Gastrocnemius medialis (tissue), 4 donors: ENCODE results near the gene TNS3. TPM values are rescaled to one million over a fixed set of nuclear protein-coding genes. Genes with fewer than 3 reads are reported as not detected.
"Not testable (repeated sequence)": the region's sequence is repeated elsewhere in the genome, so short reads cannot be mapped to it uniquely, and the experiment has no call there.

Source experiments
- ATAC-seq, 2 donors: fragments of 150-250 bp; one replicate each; pipeline ENCODE4 v1.9.1; 2016
- DNase-seq, 2 donors: peaks; one replicate each; pipeline ENCODE4 v3.0.0-alpha.2; 2019
- H3K27ac ChIP-seq, 4 donors: fragments of 200-600 bp; sonication (generic); 1 replicate in 1 of 4; 2 replicates in 3 of 4; pipeline ENCODE4 v1.5.1; 2016 to 2018; ENCODE audit warnings: mild to moderate bottlenecking in 2 of 4, moderate library complexity in 1 of 4
- H3K27me3 ChIP-seq, 3 donors: fragments of 200-600 bp; sonication (generic) in 2 of 3; 1 replicate in 1 of 3; 2 replicates in 2 of 3; pipeline versions ENCODE4 v1.5.1 to v1.6.0; 2016 to 2019; ENCODE audit warnings: mild to moderate bottlenecking in 1 of 3, moderate library complexity in 1 of 3
- H3K36me3 ChIP-seq, 2 donors: fragments of 200-600 bp; sonication (generic) in 1 of 2; one replicate each; pipeline ENCODE4 v1.5.1; 2017 to 2018
- H3K4me1 ChIP-seq, 2 donors: fragments of 200-600 bp; sonication (generic) in 1 of 2; one replicate each; pipeline ENCODE4 v1.5.1; 2016 to 2017; ENCODE audit warnings: mild to moderate bottlenecking in 2 of 2
- H3K4me3 ChIP-seq, 4 donors: fragments of 200-600 bp; sonication (generic) in 3 of 4; 1 replicate in 1 of 4; 2 replicates in 3 of 4; pipeline ENCODE4 v1.5.1; 2016 to 2019; ENCODE audit warnings: mild to moderate bottlenecking in 2 of 4
- H3K9me3 ChIP-seq, 3 donors: fragments of 200-600 bp; sonication (generic) in 2 of 3; 1 replicate in 1 of 3; 2 replicates in 2 of 3; pipeline ENCODE4 v1.5.1; 2016 to 2019
- POLR2A ChIP-seq, 2 donors: fragments of 450-650 bp; IDR thresholded peaks; one replicate each; pipeline ENCODE4 v1.6.1; 2017; ENCODE audit warnings: antibody characterized with exemption in 2 of 2, mild to moderate bottlenecking in 2 of 2, moderate library complexity in 2 of 2
- in situ Hi-C, 4 donors: fragments of 200-750 bp; cut with MboI; loops; one replicate each; pipeline versions ENCODE4 v1.15.0 to v1.8.0; 2017; ENCODE audit warnings: low sequenced_read_pairs in 4 of 4
- intact Hi-C: fragments of 100-400 bp; cut with DNase I; formaldehyde crosslinking; loops from one replicate; pipeline ENCODE4 v1.15.1; 2023; ENCODE audit warnings: low total_unique reads
- total RNA-seq, 4 donors: library from RNA; depleted of rRNA; stranded (reverse); fragments of >200 nt; gene quantifications; one replicate each; pipeline versions ENCODE4 v1.1.0 to v1.2.3, GENCODE V29; 2016
- TF ChIP-seq, protein P1 (sequence below), 5 experiments: fragments of 450-650 bp in 3 of 5; fragments of 200-600 bp in 2 of 5; sonication (generic) in 2 of 5; IDR thresholded peaks in 4 of 5; conservative IDR thresholded peaks in 1 of 5; 1 replicate in 4 of 5; 2 replicates in 1 of 5; pipeline ENCODE4 v1.5.1; 2016 to 2019; ENCODE audit warnings: antibody characterized with exemption in 5 of 5, mild to moderate bottlenecking in 3 of 5, moderate library complexity in 3 of 5

TNS3 gene
- total RNA-seq, 4 donors from 2014 or later: 39.4 to 64.3 (median 50.5) TPM

DNA sequence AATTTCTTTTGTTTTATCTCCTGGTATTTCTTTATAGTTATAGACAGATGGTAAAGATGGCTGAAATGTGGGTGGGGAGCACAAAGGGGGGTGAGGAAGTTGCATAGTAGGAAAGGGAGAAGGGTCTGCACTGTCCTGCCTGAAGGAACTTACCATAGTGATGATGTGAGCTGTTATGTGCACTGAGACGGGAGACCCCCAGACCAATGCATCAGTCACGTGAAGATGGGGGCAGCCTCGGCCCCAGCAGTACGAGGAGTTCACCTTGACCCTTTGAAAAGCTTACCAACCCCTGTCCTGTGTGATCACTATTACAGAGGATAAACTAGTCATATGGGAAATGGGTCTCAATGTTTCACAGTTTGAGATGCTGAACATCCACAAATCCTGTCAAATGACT lies 316.3 kb downstream of the TNS3 start:
- in situ Hi-C loops: loop anchor here in 3 of 4 donors (10.0 to 25.0 kb wide), 4 partner anchors 169 to 559 kb away; no protein-coding TSS in a partner anchor
- TF ChIP-seq, protein P1, sequence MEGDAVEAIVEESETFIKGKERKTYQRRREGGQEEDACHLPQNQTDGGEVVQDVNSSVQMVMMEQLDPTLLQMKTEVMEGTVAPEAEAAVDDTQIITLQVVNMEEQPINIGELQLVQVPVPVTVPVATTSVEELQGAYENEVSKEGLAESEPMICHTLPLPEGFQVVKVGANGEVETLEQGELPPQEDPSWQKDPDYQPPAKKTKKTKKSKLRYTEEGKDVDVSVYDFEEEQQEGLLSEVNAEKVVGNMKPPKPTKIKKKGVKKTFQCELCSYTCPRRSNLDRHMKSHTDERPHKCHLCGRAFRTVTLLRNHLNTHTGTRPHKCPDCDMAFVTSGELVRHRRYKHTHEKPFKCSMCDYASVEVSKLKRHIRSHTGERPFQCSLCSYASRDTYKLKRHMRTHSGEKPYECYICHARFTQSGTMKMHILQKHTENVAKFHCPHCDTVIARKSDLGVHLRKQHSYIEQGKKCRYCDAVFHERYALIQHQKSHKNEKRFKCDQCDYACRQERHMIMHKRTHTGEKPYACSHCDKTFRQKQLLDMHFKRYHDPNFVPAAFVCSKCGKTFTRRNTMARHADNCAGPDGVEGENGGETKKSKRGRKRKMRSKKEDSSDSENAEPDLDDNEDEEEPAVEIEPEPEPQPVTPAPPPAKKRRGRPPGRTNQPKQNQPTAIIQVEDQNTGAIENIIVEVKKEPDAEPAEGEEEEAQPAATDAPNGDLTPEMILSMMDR (IDR thresholded peaks at IDR 0.05 in 4 of 5, conservative IDR thresholded peaks at IDR 0.05 in 1 of 5): no peak
- no peak for TF ChIP-seq POLR2A (IDR thresholded peaks at IDR 0.05)
- intact Hi-C loops: loop anchor here (1.0 to 5.0 kb wide), 4 partner anchors 71 to 554 kb away; no protein-coding TSS in a partner anchor
- peaks cover 4 to 12% of the 10 kb centered on the region in 2 donors for H3K4me1 ChIP-seq
- DNase-seq (no peak), ATAC-seq (no peak)
- no peaks in the 10 kb centered on the region for H3K9me3 ChIP-seq
- no peak overlapping the region for H3K27ac ChIP-seq
- H3K27me3 ChIP-seq: no peaks in the 10 kb centered on the region
- H3K36me3 ChIP-seq: no peaks in the 10 kb centered on the region
- H3K4me3 ChIP-seq: no peak overlapping the region

DNA sequence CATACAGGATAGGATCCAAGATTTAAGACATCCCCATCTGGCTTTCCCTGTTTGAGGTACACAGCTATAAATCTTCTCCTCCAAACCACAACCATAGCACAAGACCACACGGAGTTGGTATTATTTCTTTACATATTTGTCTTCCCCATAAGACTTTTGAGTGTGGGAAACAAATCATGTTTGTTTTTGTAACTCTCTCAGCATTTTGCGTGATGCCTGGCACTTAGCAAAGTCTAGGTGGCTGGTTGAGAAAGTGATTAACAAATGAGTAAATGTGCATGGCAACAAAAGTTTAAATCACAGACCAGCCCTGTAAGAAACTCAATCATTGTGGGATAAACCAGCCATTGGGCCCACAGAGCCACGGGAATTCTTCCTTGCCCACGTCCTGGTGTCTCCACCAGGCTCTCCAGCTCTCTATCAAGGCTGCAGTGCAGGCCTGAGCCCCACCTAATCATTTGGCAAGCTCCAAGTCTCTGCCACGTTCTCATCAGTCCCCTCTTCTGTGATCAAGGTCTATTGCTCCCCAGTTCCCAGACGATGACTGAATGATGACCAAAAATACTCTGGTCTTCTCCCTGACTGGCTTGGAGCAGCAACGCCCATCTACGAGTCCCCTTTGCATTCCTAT lies 317.8 kb downstream of the TNS3 start:
- H3K4me3 ChIP-seq: no peak overlapping the region
- no peaks in the 10 kb centered on the region for H3K9me3 ChIP-seq
- in situ Hi-C loops (loop anchor here (5.0 to 25.0 kb wide), 5 partner anchors 171 to 561 kb away; no protein-coding TSS in a partner anchor), intact Hi-C loops (no loop called here)
- TF ChIP-seq POLR2A (IDR thresholded peaks at IDR 0.05): no peak
- TF ChIP-seq, protein P1 (IDR thresholded peaks at IDR 0.05 in 4 of 5, conservative IDR thresholded peaks at IDR 0.05 in 1 of 5): no peak
- H3K4me1 ChIP-seq: peaks cover 4 to 12% of the 10 kb centered on the region in 2 donors
- no peaks in the 10 kb centered on the region for H3K27me3 ChIP-seq
- H3K27ac ChIP-seq: no peak overlapping the region
- no peak for ATAC-seq
- H3K36me3 ChIP-seq: no peaks in the 10 kb centered on the region
- no peak for DNase-seq

DNA sequence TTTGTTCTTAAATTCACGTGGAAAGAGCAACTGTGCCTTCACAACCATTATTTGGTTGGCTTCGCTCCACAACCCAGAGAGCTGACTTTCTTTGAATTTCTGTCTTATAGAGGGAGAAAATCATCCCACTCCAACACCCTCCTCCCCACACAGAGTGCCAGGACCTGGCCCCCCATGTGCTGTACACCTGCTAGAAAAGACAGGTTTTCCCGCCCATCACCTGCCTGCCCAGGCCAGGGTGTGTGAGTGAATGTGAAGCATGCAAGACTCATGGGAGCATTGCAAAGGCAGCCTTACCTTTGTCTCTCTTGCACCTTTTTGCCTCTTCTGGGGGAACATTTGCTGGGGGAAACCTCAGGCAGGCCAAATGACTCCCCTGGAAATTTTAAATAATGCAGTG lies 319.0 kb downstream of the TNS3 start:
- no peak for TF ChIP-seq POLR2A (IDR thresholded peaks at IDR 0.05)
- intact Hi-C loops (no loop called here), in situ Hi-C loops (loop anchor here (5.0 to 25.0 kb wide), 5 partner anchors 172 to 562 kb away; no protein-coding TSS in a partner anchor)
- Histone ChIP-seq H3K36me3 (no peaks in the 10 kb centered on the region), H3K27me3 (no peaks in the 10 kb centered on the region), H3K4me1 (peaks cover 4 to 12% of the 10 kb centered on the region in 2 donors), H3K9me3 (no peaks in the 10 kb centered on the region), H3K4me3 (no peak overlapping the region), H3K27ac (no peak overlapping the region)
- ATAC-seq (no peak), DNase-seq (no peak)

DNA sequence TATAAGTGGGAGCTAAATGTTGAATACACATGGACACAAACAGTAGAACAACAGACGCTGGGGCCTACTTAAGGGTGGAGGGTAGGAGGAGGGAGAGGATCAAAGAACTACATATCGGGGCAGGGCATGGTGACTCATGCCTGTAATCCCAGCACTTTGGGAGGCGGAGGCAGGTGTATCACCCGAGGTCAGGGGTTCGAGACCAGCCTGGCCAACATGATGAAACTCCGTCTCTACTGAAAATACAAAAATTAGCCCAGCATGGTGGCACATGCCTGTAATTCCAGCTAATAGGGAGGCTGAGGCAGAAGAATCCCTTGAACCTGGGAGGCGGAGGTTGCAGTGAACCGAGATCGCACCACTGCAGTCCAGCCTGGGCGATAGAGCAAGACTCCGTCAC lies 319.8 kb downstream of the TNS3 start:
- peaks cover 4 to 12% of the 10 kb centered on the region in 2 donors for H3K4me1 ChIP-seq
- H3K9me3 ChIP-seq, H3K27ac ChIP-seq, H3K4me3 ChIP-seq, H3K36me3 ChIP-seq, H3K27me3 ChIP-seq, ATAC-seq, DNase-seq, intact Hi-C loops: not testable (repeated sequence)
- in situ Hi-C loops: loop anchor here (5.0 to 25.0 kb wide), 5 partner anchors 173 to 563 kb away; no protein-coding TSS in a partner anchor

DNA sequence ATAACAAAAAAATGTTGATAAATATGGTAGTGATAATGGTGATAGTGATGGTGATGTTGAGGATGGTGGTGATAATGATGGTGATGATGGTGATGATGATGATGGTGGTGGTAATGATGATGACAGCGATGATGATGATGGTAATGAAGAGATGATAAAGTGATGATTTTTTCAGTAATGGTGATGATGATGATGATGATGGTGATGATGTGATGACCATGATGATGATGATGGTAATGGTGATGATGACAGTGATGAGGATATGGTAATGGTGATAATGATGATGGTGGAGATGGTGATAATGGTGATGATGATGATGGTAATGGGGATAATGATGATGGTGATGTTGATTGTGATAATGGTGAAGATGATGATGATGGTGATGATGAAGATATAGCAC lies 321.6 kb downstream of the TNS3 start:
- ATAC-seq (no peak), DNase-seq (no peak)
- H3K4me3 ChIP-seq: no peak overlapping the region
- H3K27me3 ChIP-seq: no peaks in the 10 kb centered on the region
- no peak for TF ChIP-seq POLR2A (IDR thresholded peaks at IDR 0.05)
- TF ChIP-seq, protein P1 (IDR thresholded peaks at IDR 0.05 in 4 of 5, conservative IDR thresholded peaks at IDR 0.05 in 1 of 5): no peak
- no peaks in the 10 kb centered on the region for H3K9me3 ChIP-seq
- intact Hi-C loops (no loop called here), in situ Hi-C loops (loop anchor here (5.0 to 25.0 kb wide), 5 partner anchors 175 to 565 kb away; no protein-coding TSS in a partner anchor)
- H3K36me3 ChIP-seq: no peaks in the 10 kb centered on the region
- no peak overlapping the region for H3K27ac ChIP-seq
- H3K4me1 ChIP-seq: no peaks in the 10 kb centered on the region
